ENCODE measurements around the gene SRPK1. TPM values are rescaled to one million over a fixed set of nuclear protein-coding genes. Genes with fewer than 3 reads are reported as not detected.

The SRPK1 gene
- total and polyA plus RNA-seq, 8 donors = 10.7 to 204 (median 30.4) TPM

- TF ChIP-seq EP300 (IDR thresholded peaks at IDR 0.05) (no peak), POLR2A (IDR thresholded peaks at IDR 0.05) (no peak), POLR2AphosphoS5 (IDR thresholded peaks at IDR 0.05) (no peak), CTCF (IDR thresholded peaks at IDR 0.05) (no peak)
- no peaks in the 10 kb centered on the region for H3K36me3 ChIP-seq
- no peak overlapping the region for H3K27ac ChIP-seq
- H3K27me3 ChIP-seq = peaks cover 0 to 33% (median 11%) of the 10 kb centered on the region in 3 donors
- no peak for DNase-seq
- no peak overlapping the region for H3K4me3 ChIP-seq
- H3K9me3 ChIP-seq = no peaks in the 10 kb centered on the region
- intact Hi-C loops (cut with DNase I; ENCODE audit: low total_unique reads) = no loop called here
- H3K4me1 ChIP-seq = peaks cover 0 to 9% (median 8%) of the 10 kb centered on the region in 4 donors
- WGBS, 5 donors = 23 to 49% (median 35%) methylated on average over 3 of the region's 3 CpGs
Measured at GRCh38 chr6:35801148-35801547, 119.8 kb downstream of the SRPK1 start.

GRCh38 chr6:35798706-35799105, 122.2 kb downstream of the SRPK1 start:
- peaks cover 0 to 17% (median 0%) of the 10 kb centered on the region in 3 donors for H3K27me3 ChIP-seq
- H3K27ac ChIP-seq = no peak overlapping the region
- intact Hi-C loops (cut with DNase I; ENCODE audit: low total_unique reads) = no loop called here
- no peaks in the 10 kb centered on the region for H3K36me3 ChIP-seq
- no peak for TF ChIP-seq POLR2AphosphoS5 (IDR thresholded peaks at IDR 0.05)
- no peak for TF ChIP-seq CTCF (IDR thresholded peaks at IDR 0.05)
- TF ChIP-seq EP300 (IDR thresholded peaks at IDR 0.05) = no peak
- no peak for TF ChIP-seq POLR2A (IDR thresholded peaks at IDR 0.05)
- 62 to 74% (median 69%) methylated on average over 5 of the region's 5 CpGs for WGBS, 5 donors
- DNase-seq = no peak
- no peak overlapping the region for H3K4me3 ChIP-seq
- H3K9me3 ChIP-seq = no peaks in the 10 kb centered on the region
- H3K4me1 ChIP-seq = no peaks in the 10 kb centered on the region

DNA sequence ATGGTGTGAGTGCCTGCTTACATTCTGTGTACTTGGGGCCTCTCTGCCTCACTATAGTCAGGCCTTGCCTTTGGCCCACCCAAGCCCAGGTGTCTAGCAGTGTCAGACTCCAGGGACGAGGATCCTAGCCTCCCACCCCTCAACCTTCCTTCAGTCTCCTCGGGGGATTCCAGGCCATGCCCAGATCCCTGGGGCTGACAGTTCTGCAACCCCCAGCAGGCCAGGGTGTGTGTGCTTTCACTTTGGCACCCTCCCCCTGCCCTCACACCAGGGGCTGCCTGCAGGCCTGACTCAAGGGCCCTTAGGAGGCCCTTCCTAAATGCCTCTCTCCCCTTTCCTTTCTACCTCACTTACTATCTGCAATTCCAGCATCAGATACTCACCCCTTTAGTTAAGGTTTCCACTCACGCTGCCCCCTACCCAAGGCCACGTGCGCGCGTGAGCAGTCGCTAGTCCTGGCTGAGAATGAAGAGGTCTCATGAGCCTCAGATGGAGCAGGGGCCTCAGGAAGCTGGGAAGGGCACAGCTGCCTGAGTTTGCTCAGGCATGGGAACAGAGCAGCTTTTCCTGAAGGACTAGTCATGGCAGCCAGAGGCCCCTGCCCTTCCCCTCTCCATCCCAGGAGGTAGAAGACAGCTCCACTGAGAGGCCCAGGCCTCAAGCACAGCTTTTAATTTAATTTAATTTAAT, 122.9 kb downstream of the SRPK1 start:
- peak in 1 of 2 donors; percentile 47 for DNase-seq
- Histone ChIP-seq H3K27me3 (peaks cover 0 to 17% (median 0%) of the 10 kb centered on the region in 3 donors), H3K9me3 (no peaks in the 10 kb centered on the region), H3K4me3 (no peak overlapping the region), H3K27ac (no peak overlapping the region), H3K4me1 (no peaks in the 10 kb centered on the region), H3K36me3 (no peaks in the 10 kb centered on the region)
- TF ChIP-seq POLR2A (IDR thresholded peaks at IDR 0.05) (no peak), EP300 (IDR thresholded peaks at IDR 0.05) (no peak), POLR2AphosphoS5 (IDR thresholded peaks at IDR 0.05) (no peak), CTCF (IDR thresholded peaks at IDR 0.05) (no peak)
- 80 to 87% (median 83%) methylated on average over 8 of the region's 8 CpGs for WGBS, 5 donors
- intact Hi-C loops (cut with DNase I; ENCODE audit: low total_unique reads) = no loop called here

GRCh38 chr6:35796236-35796635, 124.7 kb downstream of the SRPK1 start:
- H3K36me3 ChIP-seq = no peaks in the 10 kb centered on the region

More at GRCh38 chr6:35796236-35796635, 124.7 kb downstream of the SRPK1 start:
- Histone ChIP-seq H3K27ac (no peak overlapping the region), H3K27me3 (peaks cover 0 to 21% (median 0%) of the 10 kb centered on the region in 3 donors), H3K4me3 (no peak overlapping the region), H3K9me3 (no peaks in the 10 kb centered on the region), H3K4me1 (no peaks in the 10 kb centered on the region)
- 68 to 90% (median 85%) methylated on average over 4 of the region's 4 CpGs for WGBS, 5 donors
- TF ChIP-seq CTCF (IDR thresholded peaks at IDR 0.05) (no peak), EP300 (IDR thresholded peaks at IDR 0.05) (no peak), POLR2AphosphoS5 (IDR thresholded peaks at IDR 0.05) (no peak), POLR2A (IDR thresholded peaks at IDR 0.05) (no peak)
- intact Hi-C loops (cut with DNase I; ENCODE audit: low total_unique reads) = no loop called here
- DNase-seq = no peak

All from stomach (tissue), 9 donors.